Pancreas (tissue), 10 donors: ENCODE results near the gene MAP2K7. TPM values are rescaled to one million over a fixed set of nuclear protein-coding genes. Genes with fewer than 3 reads are reported as not detected.

Experiments
- ATAC-seq, 4 donors: fragments of 200-7000 bp; cut with Tn5 transposase; one replicate each; pipeline versions ENCODE4 v1.8.0 to v1.9.1; 2020; ENCODE audit warnings: mild to moderate bottlenecking in 4 of 4, moderate library complexity in 4 of 4
- DNase-seq, 6 donors: peaks; one replicate each; pipeline ENCODE4 v3.0.0-alpha.2; 2020
- FAIRE-seq: peaks from 2 replicates; lab custom pipeline; 2012; peaks lifted over from hg19 to GRCh38; lab: Jason Lieb, UNC
- H3K27ac ChIP-seq, 4 donors: fragments of 200-600 bp; sonication (generic); 1 replicate in 3 of 4; 2 replicates in 1 of 4; pipeline versions ENCODE4 v1.5.0 to v1.8.0; 2020
- H3K27me3 ChIP-seq, 4 donors: fragments of 200-600 bp; one replicate each; pipeline ENCODE4 v1.8.0; 2021
- H3K36me3 ChIP-seq, 3 donors: fragments of 200-600 bp; sonication (generic) in 1 of 3; one replicate each; pipeline versions ENCODE4 v1.5.0 to v1.8.0; 2020 to 2021
- H3K4me1 ChIP-seq, 3 donors: fragments of 200-600 bp; one replicate each; pipeline ENCODE4 v1.8.0; 2021
- H3K4me3 ChIP-seq, 4 donors: fragments of 200-600 bp; sonication (generic) in 2 of 4; one replicate each; pipeline versions ENCODE4 v1.5.0 to v1.8.0; 2020 to 2021
- H3K9me3 ChIP-seq, 4 donors: fragments of 200-600 bp; one replicate each; pipeline ENCODE4 v1.8.0; 2021
- CTCF ChIP-seq, 4 donors: fragments of 200-600 bp; sonication (generic) in 3 of 4; IDR thresholded peaks; one replicate each; pipeline versions ENCODE4 v1.5.0 to v1.8.0; 2021; ENCODE audit warnings: antibody characterized with exemption in 4 of 4
- WGBS, 2 donors: extraction: QIAGEN DNeasy Blood & Tissue Kit; methylation state at CpG; one replicate each; pipeline ENCODE4 v1.1.7; 2013; 5-methylcytosine and 5-hydroxymethylcytosine counted together
- intact Hi-C, 3 donors: fragments of 100-400 bp; cut with DNase I; formaldehyde crosslinking; loops; one replicate each; pipeline versions ENCODE4 v1.11.1 to v1.14.2; 2022
- polyA plus RNA-seq, 2 donors: library from polyadenylated mRNA; stranded (reverse); fragments of 200-250 nt; gene quantifications; one replicate each; pipeline ENCODE4 v1.2.3, GENCODE V29; 2013
- total RNA-seq, 6 donors: library from RNA; stranded (reverse); fragmentation: NEBNext Ultra II Directional in 4 of 6; extraction: Animal tissue kit (Norgen Biotek cat#: 25700) in 4 of 6; gene quantifications; one replicate each; pipeline versions ENCODE4 v1.2.1 to v1.2.4, GENCODE V29; 2021 to 2023
- donor health status: healthy with polysubstance abuse.
- donor health status: DM: no; HTN: no; CAD: no; lungs with moderate emphysema.
- donor health status: DM: no; HTN: no; CAD: no.
- donor health status: control.
- donor health status: control.
- donor health status: Bipolar disorder and iron deficiency.
- donor health status: DM: yes; HTN: yes; CAD: no.
- donor health status: DM: no; HTN: no; CAD: no.
- donor health status: DM: no; HTN: no; CAD: no.
- donor health status: DM: yes; HTN: yes; CAD: no.

Gene MAP2K7
- total and polyA plus RNA-seq, 8 donors: 13.9 to 45.3 (median 16.9) TPM

DNA sequence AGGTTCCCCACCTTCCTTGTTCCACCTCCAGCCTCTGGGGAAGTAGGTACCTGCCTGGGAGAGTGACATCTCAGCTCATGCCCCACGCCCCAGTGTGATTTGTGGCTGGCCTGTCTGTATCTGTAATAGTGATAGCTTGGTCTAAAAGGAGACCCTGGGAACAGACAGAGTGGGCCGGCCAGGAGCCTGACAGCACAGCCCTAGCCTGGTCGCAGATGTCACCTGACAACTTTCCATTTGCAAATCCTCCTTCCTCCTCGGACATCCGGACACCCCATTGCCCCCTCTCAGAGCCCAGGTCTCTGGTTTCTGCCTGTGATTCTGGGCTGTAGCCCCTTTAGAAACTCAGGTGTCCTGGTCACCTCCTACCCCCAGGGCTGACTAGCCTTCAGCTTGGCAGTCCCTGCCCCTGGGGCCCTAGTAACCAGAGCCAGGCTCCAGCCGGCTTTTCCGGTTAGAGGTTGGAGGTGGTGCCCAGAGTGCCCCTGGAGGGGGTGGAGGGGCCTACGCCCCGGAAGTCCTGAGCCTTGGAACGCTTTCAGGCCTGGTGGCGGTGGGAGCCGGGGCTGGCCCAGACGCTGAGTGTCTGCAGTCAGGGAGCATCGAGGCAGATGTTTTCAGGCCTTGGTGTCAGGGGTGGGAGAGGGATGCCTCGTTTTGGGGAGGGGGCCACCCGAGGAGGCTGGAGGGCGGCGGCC is 8.9 kb upstream of the MAP2K7 start:
- FAIRE-seq (no peak), ATAC-seq (peak; percentile 55 to 88 (median 77)), DNase-seq (peak in 5 of 6 donors; percentile 49 to 80 (median 58))
- intact Hi-C loops: no loop called here
- Histone ChIP-seq H3K4me1 (no peaks in the 10 kb centered on the region), H3K9me3 (no peaks in the 10 kb centered on the region), H3K4me3 (no peak overlapping the region), H3K36me3 (no peaks in the 10 kb centered on the region), H3K27ac (peak overlapping the region in 3 of 4 donors; percentile 20 to 57 (median 39)), H3K27me3 (no peaks in the 10 kb centered on the region)
- no peak for TF ChIP-seq CTCF (IDR thresholded peaks at IDR 0.05)
- 29 to 42% methylated on average over 18 of the region's 18 CpGs for WGBS, 2 donors

GRCh38 chr19:7895565-7895964 is 8.1 kb upstream of the MAP2K7 start:
- Histone ChIP-seq H3K36me3 (no peaks in the 10 kb centered on the region), H3K27ac (no peak overlapping the region), H3K9me3 (no peaks in the 10 kb centered on the region), H3K4me1 (no peaks in the 10 kb centered on the region), H3K4me3 (no peak overlapping the region), H3K27me3 (no peaks in the 10 kb centered on the region)
- intact Hi-C loops: no loop called here
- peak in 1 of 6 donors; percentile 17 for DNase-seq
- no peak for ATAC-seq
- no peak for TF ChIP-seq CTCF (IDR thresholded peaks at IDR 0.05)
- WGBS, 2 donors: 88 to 92% methylated on average over 13 of the region's 13 CpGs
- FAIRE-seq: no peak

- ATAC-seq (no peak), DNase-seq (no peak), FAIRE-seq (no peak)
- Histone ChIP-seq H3K27ac (no peak overlapping the region), H3K9me3 (no peaks in the 10 kb centered on the region), H3K4me1 (no peaks in the 10 kb centered on the region), H3K4me3 (no peak overlapping the region), H3K36me3 (no peaks in the 10 kb centered on the region), H3K27me3 (no peaks in the 10 kb centered on the region)
- intact Hi-C loops: no loop called here
- 87 to 92% methylated on average over 11 of the region's 11 CpGs for WGBS, 2 donors
- no peak for TF ChIP-seq CTCF (IDR thresholded peaks at IDR 0.05)
Observed at GRCh38 chr19:7897292-7897691, 6.4 kb upstream of the MAP2K7 start.

DNA sequence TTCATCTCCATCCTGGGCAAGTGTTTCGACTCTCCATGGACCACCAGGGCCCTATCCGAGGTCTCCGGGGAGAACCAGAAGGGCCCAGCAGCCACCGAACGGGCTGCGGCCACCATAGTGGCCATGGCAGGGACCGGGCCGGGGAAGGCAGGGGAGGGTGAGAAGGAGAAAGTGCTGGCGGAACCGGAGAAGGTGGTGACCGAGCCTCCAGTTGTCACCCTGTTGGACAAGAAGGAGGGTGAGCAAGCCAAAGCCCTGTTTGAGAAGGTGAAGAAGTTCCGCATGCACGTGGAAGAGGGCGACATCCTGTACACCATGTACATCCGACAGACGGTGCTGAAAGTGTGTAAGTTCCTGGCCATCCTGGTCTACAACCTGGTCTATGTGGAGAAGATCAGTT is 4.7 kb upstream of the MAP2K7 start:
- H3K4me3 ChIP-seq: no peak overlapping the region
- H3K36me3 ChIP-seq: no peaks in the 10 kb centered on the region
- peaks cover 0 to 9% (median 0%) of the 10 kb centered on the region in 3 donors for H3K4me1 ChIP-seq
- DNase-seq: peak in 1 of 6 donors; percentile 5
- no peaks in the 10 kb centered on the region for H3K27me3 ChIP-seq
- no peak for FAIRE-seq
- H3K27ac ChIP-seq: no peak overlapping the region
- no peaks in the 10 kb centered on the region for H3K9me3 ChIP-seq
- intact Hi-C loops: no loop called here
- no peak for ATAC-seq
- 95 to 96% methylated on average over 16 of the region's 16 CpGs for WGBS, 2 donors
- TF ChIP-seq CTCF (IDR thresholded peaks at IDR 0.05): no peak

DNA sequence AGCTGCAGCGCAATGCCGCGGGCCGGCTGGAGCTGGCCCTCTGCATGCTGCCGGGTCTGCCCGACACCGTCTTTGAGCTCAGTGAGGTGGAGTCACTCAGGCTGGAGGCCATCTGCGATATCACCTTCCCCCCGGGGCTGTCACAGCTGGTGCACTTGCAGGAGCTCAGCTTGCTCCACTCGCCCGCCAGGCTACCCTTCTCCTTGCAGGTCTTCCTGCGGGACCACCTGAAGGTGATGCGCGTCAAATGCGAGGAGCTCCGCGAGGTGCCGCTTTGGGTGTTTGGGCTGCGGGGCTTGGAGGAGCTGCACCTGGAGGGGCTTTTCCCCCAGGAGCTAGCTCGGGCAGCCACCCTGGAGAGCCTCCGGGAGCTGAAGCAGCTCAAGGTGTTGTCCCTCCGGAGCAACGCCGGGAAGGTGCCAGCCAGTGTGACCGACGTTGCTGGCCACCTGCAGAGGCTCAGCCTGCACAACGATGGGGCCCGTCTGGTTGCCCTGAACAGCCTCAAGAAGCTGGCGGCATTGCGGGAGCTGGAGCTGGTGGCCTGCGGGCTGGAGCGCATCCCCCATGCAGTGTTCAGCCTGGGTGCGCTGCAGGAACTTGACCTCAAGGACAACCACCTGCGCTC is 3.8 kb upstream of the MAP2K7 start:
- no peak for TF ChIP-seq CTCF (IDR thresholded peaks at IDR 0.05)
- intact Hi-C loops: no loop called here

More for the DNA sequence above, 3.8 kb upstream of the MAP2K7 start:
- no peak for FAIRE-seq
- 93 to 96% methylated on average over 34 of the region's 34 CpGs for WGBS, 2 donors
- H3K36me3 ChIP-seq: no peaks in the 10 kb centered on the region
- no peaks in the 10 kb centered on the region for H3K27me3 ChIP-seq
- no peak for ATAC-seq
- H3K9me3 ChIP-seq: no peaks in the 10 kb centered on the region
- peak in 3 of 6 donors; percentile 13 to 73 (median 37) for DNase-seq
- H3K4me3 ChIP-seq: no peak overlapping the region
- peaks cover 0 to 9% (median 4%) of the 10 kb centered on the region in 3 donors for H3K4me1 ChIP-seq
- H3K27ac ChIP-seq: no peak overlapping the region
